Peyer's patch (tissue), 4 donors: Measurements from ENCODE around the gene PDSS1. TPM values are rescaled to one million over a fixed set of nuclear protein-coding genes. Genes with fewer than 3 reads are reported as not detected.

Experiments
- DNase-seq, 3 donors: peaks; one replicate each; pipeline ENCODE4 v3.0.0-alpha.2; 2017 to 2019
- H3K27ac ChIP-seq, 4 donors: fragments of 200-600 bp; sonication (generic); one replicate each; pipeline ENCODE4 v1.5.1; 2016 to 2019
- H3K27me3 ChIP-seq, 2 donors: fragments of 200-600 bp; sonication (generic); one replicate each; pipeline ENCODE4 v1.5.1; 2019
- H3K36me3 ChIP-seq, 3 donors: fragments of 200-600 bp; sonication (generic); one replicate each; pipeline ENCODE4 v1.5.1; 2016 to 2019
- H3K4me1 ChIP-seq, 4 donors: fragments of 200-600 bp; sonication (generic); one replicate each; pipeline ENCODE4 v1.5.1; 2016 to 2019
- H3K4me3 ChIP-seq, 4 donors: fragments of 200-600 bp; sonication (generic); 1 replicate in 3 of 4; 2 replicates in 1 of 4; pipeline ENCODE4 v1.5.1; 2016 to 2019; ENCODE audit warnings: mild to moderate bottlenecking in 1 of 4
- H3K9me3 ChIP-seq, 4 donors: fragments of 200-600 bp; sonication (generic); one replicate each; pipeline ENCODE4 v1.5.1; 2016 to 2019; ENCODE audit warnings: mild to moderate bottlenecking in 1 of 4
- POLR2A ChIP-seq, 2 donors: fragments of 450-650 bp; IDR thresholded peaks; one replicate each; pipeline ENCODE4 v1.5.1; 2017; ENCODE audit warnings: antibody characterized with exemption in 2 of 2, mild to moderate bottlenecking in 2 of 2, moderate library complexity in 2 of 2
- total RNA-seq, 4 donors: library from RNA; depleted of rRNA; stranded (reverse); fragments of >200 nt; gene quantifications; one replicate each; pipeline ENCODE4 v1.1.0, GENCODE V29; 2016
- TF ChIP-seq, protein P1 (sequence below), 6 experiments: fragments of 450-650 bp in 4 of 6; fragments of 200-600 bp in 2 of 6; sonication (generic) in 1 of 6; IDR thresholded peaks; one replicate each; pipeline ENCODE4 v1.5.1; 2017 to 2019; ENCODE audit warnings: antibody characterized with exemption in 6 of 6, mild to moderate bottlenecking in 3 of 6, moderate library complexity in 1 of 6

Gene PDSS1
- total RNA-seq, 4 donors from 2014 or later = 26.2 to 41.0 (median 32.3) TPM

DNA sequence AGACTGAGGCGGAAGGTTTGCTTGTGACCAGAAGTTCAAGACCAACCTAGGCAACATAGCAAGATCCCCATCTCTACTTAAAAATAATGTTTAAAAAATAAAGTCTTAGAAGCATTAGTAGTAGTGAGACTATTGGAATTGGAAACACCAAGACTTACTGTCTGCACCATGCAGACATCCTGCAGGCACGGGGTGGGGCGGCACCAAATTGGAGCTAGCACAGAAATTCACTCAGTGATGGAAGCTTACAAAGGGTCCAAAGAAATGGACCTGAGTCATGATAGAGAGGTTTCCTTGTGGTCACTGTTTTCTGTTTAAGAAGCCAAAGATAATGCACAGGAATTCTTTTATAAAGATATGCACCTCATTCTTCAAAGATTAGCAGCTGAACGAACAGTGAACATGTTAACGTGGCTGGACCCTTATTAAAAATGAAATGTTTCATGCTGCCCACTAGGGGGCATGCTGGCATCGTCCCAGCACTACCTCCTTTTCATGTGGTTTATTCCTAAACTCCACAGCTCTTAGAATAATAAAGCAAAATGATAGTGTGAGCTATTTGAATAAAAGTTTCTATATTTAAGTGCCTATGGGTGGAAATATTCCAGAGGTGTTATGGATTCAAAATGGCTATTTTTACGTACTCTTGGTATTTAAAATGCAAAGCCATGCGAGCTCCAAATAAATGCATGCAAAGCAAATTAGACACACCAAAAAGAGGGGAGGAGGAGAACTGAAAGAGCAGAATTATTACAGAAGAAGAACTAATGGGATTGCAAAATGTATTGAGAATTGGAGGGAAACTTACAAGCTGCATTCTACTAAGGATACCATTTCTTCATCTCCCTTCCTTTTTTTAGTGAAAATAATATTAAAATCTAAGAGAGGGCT lies 28.6 kb downstream of the PDSS1 start:
- H3K27ac ChIP-seq = no peak overlapping the region
- no peaks in the 10 kb centered on the region for H3K4me1 ChIP-seq
- DNase-seq = peak in 2 of 3 donors; percentile 70 to 77
- no peak overlapping the region for H3K4me3 ChIP-seq
- TF ChIP-seq, protein P1, sequence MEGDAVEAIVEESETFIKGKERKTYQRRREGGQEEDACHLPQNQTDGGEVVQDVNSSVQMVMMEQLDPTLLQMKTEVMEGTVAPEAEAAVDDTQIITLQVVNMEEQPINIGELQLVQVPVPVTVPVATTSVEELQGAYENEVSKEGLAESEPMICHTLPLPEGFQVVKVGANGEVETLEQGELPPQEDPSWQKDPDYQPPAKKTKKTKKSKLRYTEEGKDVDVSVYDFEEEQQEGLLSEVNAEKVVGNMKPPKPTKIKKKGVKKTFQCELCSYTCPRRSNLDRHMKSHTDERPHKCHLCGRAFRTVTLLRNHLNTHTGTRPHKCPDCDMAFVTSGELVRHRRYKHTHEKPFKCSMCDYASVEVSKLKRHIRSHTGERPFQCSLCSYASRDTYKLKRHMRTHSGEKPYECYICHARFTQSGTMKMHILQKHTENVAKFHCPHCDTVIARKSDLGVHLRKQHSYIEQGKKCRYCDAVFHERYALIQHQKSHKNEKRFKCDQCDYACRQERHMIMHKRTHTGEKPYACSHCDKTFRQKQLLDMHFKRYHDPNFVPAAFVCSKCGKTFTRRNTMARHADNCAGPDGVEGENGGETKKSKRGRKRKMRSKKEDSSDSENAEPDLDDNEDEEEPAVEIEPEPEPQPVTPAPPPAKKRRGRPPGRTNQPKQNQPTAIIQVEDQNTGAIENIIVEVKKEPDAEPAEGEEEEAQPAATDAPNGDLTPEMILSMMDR (IDR thresholded peaks at IDR 0.05) = peak; percentile 56 to 88 (median 82)
- no peak for TF ChIP-seq POLR2A (IDR thresholded peaks at IDR 0.05)
- no peaks in the 10 kb centered on the region for H3K9me3 ChIP-seq
- H3K27me3 ChIP-seq = no peaks in the 10 kb centered on the region
- peaks cover 0 to 58% (median 0%) of the 10 kb centered on the region in 3 donors for H3K36me3 ChIP-seq

DNA sequence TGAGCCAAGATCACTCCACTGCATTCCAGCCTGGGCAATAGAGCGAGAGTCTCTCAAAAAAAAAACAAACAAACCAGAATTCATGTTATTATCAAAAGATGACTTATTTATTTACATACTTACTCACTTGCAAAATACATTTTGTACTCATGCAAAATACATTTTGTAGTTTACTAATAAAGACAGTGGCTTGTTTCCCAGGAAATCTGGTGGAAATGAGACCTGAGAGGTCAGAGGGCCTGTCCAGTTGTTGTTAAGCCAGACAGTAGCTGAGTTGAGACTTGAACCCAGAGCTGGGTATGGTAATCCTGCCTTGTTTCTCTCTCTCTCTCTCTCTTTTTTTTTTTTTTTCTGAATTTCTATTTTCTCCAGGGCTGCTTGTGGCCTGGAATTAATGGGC lies 29.5 kb downstream of the PDSS1 start:
- H3K27ac ChIP-seq = no peak overlapping the region
- no peaks in the 10 kb centered on the region for H3K4me1 ChIP-seq
- TF ChIP-seq, protein P1 (IDR thresholded peaks at IDR 0.05) = no peak
- no peak for TF ChIP-seq POLR2A (IDR thresholded peaks at IDR 0.05)
- H3K27me3 ChIP-seq = no peaks in the 10 kb centered on the region
- no peak for DNase-seq
- H3K4me3 ChIP-seq = no peak overlapping the region
- H3K36me3 ChIP-seq = peaks cover 0 to 63% (median 0%) of the 10 kb centered on the region in 3 donors
- H3K9me3 ChIP-seq = no peaks in the 10 kb centered on the region

DNA sequence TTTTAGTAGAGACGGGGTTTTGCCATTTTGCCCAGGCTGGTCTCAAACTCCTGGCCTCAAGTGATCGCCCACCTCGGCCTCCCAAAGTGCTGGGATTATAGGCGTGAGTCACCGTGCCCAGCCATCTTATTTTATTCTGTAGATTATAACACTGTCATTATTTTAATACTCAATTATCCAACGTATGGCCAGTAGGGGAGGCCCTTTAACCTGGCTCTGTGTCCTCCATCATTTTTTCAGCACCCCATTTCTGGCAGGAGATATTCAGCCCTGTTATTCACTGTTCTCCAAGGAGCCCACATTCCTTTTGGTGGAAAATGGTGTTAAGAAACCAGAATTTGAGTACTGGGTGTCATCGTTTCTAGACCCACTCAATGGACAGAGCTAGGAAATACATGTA lies 31.5 kb downstream of the PDSS1 start:
- Histone ChIP-seq H3K36me3 (peaks cover 0 to 63% (median 0%) of the 10 kb centered on the region in 3 donors), H3K4me3 (no peak overlapping the region), H3K4me1 (peaks cover 0 to 8% (median 0%) of the 10 kb centered on the region in 4 donors), H3K9me3 (no peaks in the 10 kb centered on the region), H3K27me3 (no peaks in the 10 kb centered on the region), H3K27ac (no peak overlapping the region)
- DNase-seq = no peak
- TF ChIP-seq, protein P1 (IDR thresholded peaks at IDR 0.05) = no peak

DNA sequence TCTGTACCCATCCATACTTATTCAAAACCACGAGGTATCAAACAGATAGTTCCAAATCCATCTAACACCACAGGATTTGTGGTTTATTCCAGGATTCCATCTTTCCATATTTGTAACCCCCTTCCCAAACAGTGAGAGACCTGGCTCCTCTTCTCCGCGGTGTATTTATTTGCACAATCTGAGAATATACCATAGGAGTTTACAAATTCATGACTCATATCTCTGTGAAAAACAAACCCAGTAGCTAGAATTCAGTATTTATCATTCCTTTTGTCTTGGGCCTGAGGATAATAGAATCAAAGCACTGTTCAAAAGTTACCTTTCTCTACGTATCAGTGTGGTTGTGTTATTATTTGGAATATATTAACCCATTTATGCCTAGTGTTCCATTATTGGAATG lies 31.9 kb downstream of the PDSS1 start:
- H3K36me3 ChIP-seq = peaks cover 0 to 59% (median 0%) of the 10 kb centered on the region in 3 donors
- H3K27me3 ChIP-seq = no peaks in the 10 kb centered on the region
- TF ChIP-seq, protein P1 (IDR thresholded peaks at IDR 0.05) = no peak
- no peak for TF ChIP-seq POLR2A (IDR thresholded peaks at IDR 0.05)
- no peak overlapping the region for H3K4me3 ChIP-seq
- H3K27ac ChIP-seq = no peak overlapping the region
- H3K4me1 ChIP-seq = peaks cover 0 to 11% (median 0%) of the 10 kb centered on the region in 4 donors
- no peak for DNase-seq
- no peaks in the 10 kb centered on the region for H3K9me3 ChIP-seq

DNA sequence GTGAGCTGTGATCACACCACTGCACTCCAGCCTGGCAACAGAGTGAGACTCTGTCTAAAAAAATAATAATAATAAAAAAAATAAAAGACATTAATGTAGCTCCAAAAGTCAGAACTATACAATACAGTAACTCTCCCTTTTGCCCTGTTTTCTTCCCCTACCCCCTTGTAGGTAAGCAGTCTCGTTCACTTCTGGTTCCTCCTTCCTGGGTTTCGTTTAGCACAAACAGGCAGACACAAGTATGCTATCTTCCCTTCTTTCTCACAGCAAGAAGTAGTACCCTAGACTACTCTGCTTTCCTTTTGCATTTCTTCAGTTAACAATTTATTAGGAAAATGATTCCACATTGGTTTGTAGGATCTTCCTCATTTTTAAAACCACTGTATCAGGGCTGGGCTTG lies 33.1 kb downstream of the PDSS1 start:
- Histone ChIP-seq H3K36me3 (peaks cover 0 to 52% (median 0%) of the 10 kb centered on the region in 3 donors), H3K4me1 (peaks cover 0 to 13% (median 0%) of the 10 kb centered on the region in 4 donors), H3K27me3 (no peaks in the 10 kb centered on the region), H3K9me3 (no peaks in the 10 kb centered on the region), H3K4me3 (no peak overlapping the region), H3K27ac (no peak overlapping the region)
- DNase-seq = no peak
- TF ChIP-seq, protein P1 (IDR thresholded peaks at IDR 0.05) = no peak
- no peak for TF ChIP-seq POLR2A (IDR thresholded peaks at IDR 0.05)
